GM08714 (cell line): ENCODE results near the gene MLF2.
"Not testable (repeated sequence)": the region's sequence is repeated elsewhere in the genome, so short reads cannot be mapped to it uniquely, and the experiment has no call there.

Experiments
- H3K4me3 ChIP-seq: fragments of 200-500 bp; sonication (Bioruptor generic); 2 replicates; pipeline ENCODE4 v1.5.1; 2014; ENCODE audit warnings: mild to moderate bottlenecking, low read length, inconsistent platforms
- ZNF274 ChIP-seq: IDR thresholded peaks from 2 replicates; pipeline ENCODE4 v1.6.1; 2012; ENCODE audit warnings: mild to moderate bottlenecking, low read depth, low read length

MLF2 gene

DNA sequence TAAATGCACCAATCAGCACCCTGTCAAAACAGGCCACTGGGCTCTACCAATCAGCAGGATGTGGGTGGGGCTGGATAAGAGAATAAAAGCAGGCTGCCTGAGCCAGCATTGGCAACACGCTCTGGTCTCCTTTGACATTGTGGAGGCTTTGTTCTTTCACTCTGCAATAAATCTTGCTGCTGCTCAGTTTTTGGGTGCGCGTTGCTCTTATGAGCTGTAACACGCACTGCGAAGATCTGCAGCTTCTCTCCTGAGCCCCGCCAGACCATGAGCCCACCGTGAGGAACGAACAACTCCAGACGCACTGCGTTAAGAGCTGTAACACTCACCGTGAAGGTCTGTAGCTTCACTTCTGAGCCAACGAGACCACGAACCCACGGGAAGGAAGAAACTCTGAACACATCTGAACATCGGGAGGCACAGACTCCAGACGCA is 44.0 kb downstream of the MLF2 start:
- H3K4me3 ChIP-seq = no peak overlapping the region
- TF ChIP-seq ZNF274 = no peak

- not testable (repeated sequence) for H3K4me3 ChIP-seq
Observed at GRCh38 chr12:6708351-6708750, 44.6 kb downstream of the MLF2 start.

GRCh38 chr12:6703631-6704030 is 49.3 kb downstream of the MLF2 start:
- no peak for TF ChIP-seq ZNF274
- H3K4me3 ChIP-seq = no peak overlapping the region

DNA sequence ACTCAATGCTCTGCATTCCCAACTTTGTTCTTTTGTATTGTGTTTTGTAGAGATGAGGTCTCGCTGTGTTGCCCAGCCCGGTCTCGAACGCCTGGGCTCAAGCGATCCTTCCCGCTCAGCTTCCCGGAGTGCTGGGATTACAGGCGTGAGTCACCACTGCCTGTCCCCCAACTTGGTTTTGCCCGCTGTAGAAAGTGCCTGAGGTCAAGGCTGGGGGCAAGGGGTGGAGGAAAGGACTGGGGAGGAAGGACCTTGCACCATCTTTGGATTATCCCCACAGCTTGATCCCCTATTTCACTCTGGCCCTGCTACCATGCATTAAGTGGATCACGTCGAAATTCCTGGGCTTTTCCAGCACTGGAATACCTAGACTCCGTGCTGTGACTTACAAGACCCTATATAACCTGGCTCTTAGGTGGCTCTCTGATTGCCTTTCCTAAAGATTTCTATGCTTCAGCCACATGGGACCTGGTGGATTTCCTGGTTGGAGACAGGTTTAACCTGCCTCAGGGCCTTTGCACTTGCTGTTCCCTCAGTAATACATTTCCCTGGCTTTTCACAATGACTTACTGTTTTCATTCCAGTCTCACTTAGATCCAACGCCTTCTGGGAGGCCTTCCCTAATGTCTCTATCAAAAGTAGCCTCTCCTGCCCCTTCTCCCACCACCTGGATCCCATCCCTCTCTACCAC is 51.7 kb downstream of the MLF2 start:
- no peak for TF ChIP-seq ZNF274
- no peak overlapping the region for H3K4me3 ChIP-seq

GRCh38 chr12:6700646-6701051 is 52.3 kb downstream of the MLF2 start, which contains the start of gene PIANP:
TSS of gene PIANP (minus strand) at chr12:6700815. CDS start at chr12:6698061, 2,754 bp downstream.
- TF ChIP-seq ZNF274 = no peak
- H3K4me3 ChIP-seq = peak within 1 kb of the TSS; percentile 32; the same call in 1 of the 2 replicates

- H3K4me3 ChIP-seq = peak overlapping the region; percentile 32; the same call in 1 of the 2 replicates
- no peak for TF ChIP-seq ZNF274
Observed at GRCh38 chr12:6699989-6700645, 52.8 kb downstream of the MLF2 start.

DNA sequence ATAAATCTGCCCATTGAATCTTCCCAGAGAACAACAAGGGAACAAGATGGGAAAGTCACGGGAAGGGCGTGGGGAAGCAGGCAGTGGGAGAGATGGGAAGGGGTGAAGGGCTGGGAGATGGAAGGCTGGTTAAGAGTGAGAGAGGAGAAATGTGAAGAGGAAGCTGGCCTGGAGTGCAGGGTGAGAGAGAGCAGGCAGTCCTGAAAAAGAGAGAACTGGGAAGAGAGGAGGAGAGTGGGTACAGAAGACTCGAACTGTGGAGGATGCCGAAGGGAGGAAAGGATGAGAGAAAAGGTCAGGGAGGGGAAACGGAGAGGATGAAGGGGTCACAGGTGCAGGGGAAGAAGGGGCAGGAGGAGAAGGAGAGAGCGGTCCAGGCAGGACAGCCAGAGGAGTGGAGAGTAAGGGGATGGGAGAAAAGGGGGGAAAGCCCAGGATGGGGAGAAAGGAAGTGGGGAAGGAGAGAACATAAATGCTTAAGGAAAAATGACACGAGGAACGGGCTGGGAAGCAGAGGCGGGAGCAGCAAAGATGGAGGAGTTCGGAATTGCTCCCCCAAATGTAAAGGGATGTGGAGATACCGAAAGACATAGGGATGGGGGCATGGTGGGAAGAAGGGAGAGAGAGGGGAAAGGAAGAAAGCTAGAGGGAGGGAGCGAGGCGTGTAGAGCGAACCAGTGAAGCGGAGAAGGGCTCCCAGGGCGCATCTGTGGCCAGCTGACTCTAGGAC is 53.5 kb downstream of the MLF2 start:
- TF ChIP-seq ZNF274 = no peak
- H3K4me3 ChIP-seq = no peak overlapping the region

- TF ChIP-seq ZNF274 = no peak
- H3K4me3 ChIP-seq = no peak overlapping the region
Observed at GRCh38 chr12:6698352-6699046, 54.4 kb downstream of the MLF2 start.
